HG03571 (cell line): ENCODE data around the gene RAB40AL.

ENCODE experiments used
- ATAC-seq: cut with Tn5 transposase; IDR thresholded peaks from one replicate; pipeline ENCODE4 v1.9.1; 2021; ENCODE audit not compliant: unreplicated experiment

The RAB40AL gene

DNA sequence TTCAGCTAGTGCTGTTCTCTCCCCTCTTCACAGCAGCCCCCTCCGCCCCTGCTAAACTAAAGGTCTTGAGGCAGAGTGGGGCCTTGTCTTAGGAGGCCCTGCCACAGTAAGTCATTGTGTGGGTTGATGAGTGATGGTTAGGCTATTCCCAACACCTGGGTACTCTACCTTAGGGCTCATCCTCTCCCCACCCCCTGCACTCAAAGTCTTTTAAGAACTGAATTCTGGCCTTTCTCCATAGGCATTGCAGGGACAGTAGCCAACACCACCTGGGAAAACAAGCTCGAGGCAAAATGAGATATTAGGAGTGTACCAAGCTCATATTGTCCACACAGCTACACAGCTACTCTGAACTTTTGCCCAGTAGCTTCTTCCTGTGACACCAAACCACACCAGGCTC, 42.5 kb downstream of the RAB40AL start:
- ATAC-seq, result no peak

- no peak for ATAC-seq
These were observed 46.1 kb downstream of the RAB40AL start for GRCh38 chrX:102983205-102983604.

DNA sequence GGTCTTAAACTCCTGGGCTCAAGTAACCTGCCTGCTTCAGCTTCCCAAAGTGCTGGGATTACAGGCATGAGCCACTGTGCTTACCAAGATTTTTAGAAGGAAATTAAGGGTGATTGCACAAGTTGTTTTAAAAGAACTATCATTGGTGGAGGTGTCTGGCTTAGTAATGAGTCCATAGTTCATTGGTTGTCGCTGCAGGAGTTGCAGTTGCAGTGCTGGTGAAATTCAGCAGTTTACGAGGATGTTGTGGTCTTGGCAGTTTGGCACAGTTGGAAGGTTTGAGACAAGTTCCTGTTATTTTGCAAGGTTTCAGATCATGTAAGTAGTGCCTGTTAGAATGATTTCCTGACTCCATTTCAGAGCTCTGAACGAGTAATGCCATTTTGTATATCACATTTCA, 48.1 kb downstream of the RAB40AL start:
- ATAC-seq, result no peak
